Head of caudate nucleus (tissue), 42 donors: ENCODE data around the gene SRRM1.
A peak's percentile ranks its signal among the peaks of the same experiment; 100 is the strongest.
"Not testable (repeated sequence)": the region's sequence is repeated elsewhere in the genome, so short reads cannot be mapped to it uniquely, and the experiment has no call there.

Experiments used
- DNase-seq, 42 donors: peaks; one replicate each; pipeline versions ENCODE4 v3.0.0 to v3.0.0-alpha.2; 2020 to 2021; ENCODE audit warnings: mixed read lengths in 7 of 42
- intact Hi-C: fragments of 100-400 bp; cut with DNase I; formaldehyde crosslinking; loops from one replicate; pipeline ENCODE4 v1.15.0; 2022

SRRM1 gene

GRCh38 chr1:24639881-24640280, 3.2 kb upstream of the SRRM1 start:
- peak in 14 of 42 donors; percentile 22 to 70 (median 36) for DNase-seq
- intact Hi-C loops = loop anchor here (5.0 to 10.0 kb wide), 3 partner anchors 75 to 443 kb away; partner anchors contain the start of genes NIPAL3 and STPG1

- intact Hi-C loops = loop anchor here (5.0 to 10.0 kb wide), 2 partner anchors 75 to 443 kb away; no protein-coding TSS in a partner anchor
- no peak for DNase-seq
These were observed 2.8 kb upstream of the SRRM1 start for GRCh38 chr1:24640288-24640687.

- peak in 19 of 42 donors; percentile 8 to 60 (median 31) for DNase-seq
These were observed 1.4 kb upstream of the SRRM1 start for GRCh38 chr1:24641646-24642151.

GRCh38 chr1:24643363-24644099, 429 bp downstream of the SRRM1 start:
- peak in 6 of 42 donors; percentile 13 to 38 (median 28) for DNase-seq
- intact Hi-C loops = loop anchor here (5.0 to 10.0 kb wide), 2 partner anchors 71 to 446 kb away; no protein-coding TSS in a partner anchor

More at GRCh38 chr1:24641646-24642151, 1.4 kb upstream of the SRRM1 start:
- intact Hi-C loops = loop anchor here (5.0 to 10.0 kb wide), 2 partner anchors 73 to 444 kb away; no protein-coding TSS in a partner anchor

GRCh38 chr1:24644100-24644384, 940 bp downstream of the SRRM1 start:
- no peak for DNase-seq
- intact Hi-C loops = loop anchor here (5.0 to 10.0 kb wide), 2 partner anchors 71 to 447 kb away; no protein-coding TSS in a partner anchor

- no peak for DNase-seq
- intact Hi-C loops = loop anchor here (10.0 kb wide), 1 partner anchor 66 kb away; no protein-coding TSS in a partner anchor
These were observed 5.8 kb downstream of the SRRM1 start for GRCh38 chr1:24648919-24649318.

- DNase-seq = no peak
- intact Hi-C loops = no loop called here
These were observed 9.3 kb downstream of the SRRM1 start for GRCh38 chr1:24652382-24652781.

- DNase-seq = no peak
- intact Hi-C loops = no loop called here
These were observed 10.9 kb downstream of the SRRM1 start for GRCh38 chr1:24654010-24654409.

GRCh38 chr1:24656046-24656445, 12.9 kb downstream of the SRRM1 start:
- intact Hi-C loops = no loop called here
- DNase-seq = no peak

- intact Hi-C loops = no loop called here
- DNase-seq = no peak
These were observed 14.7 kb downstream of the SRRM1 start for GRCh38 chr1:24657781-24658180.

GRCh38 chr1:24659166-24659904, 16.2 kb downstream of the SRRM1 start:
- intact Hi-C loops = no loop called here

GRCh38 chr1:24659993-24660665, 17.0 kb downstream of the SRRM1 start:
- intact Hi-C loops = no loop called here
- peak in 9 of 42 donors; percentile 13 to 65 (median 40) for DNase-seq

More at GRCh38 chr1:24659166-24659904, 16.2 kb downstream of the SRRM1 start:
- no peak for DNase-seq

GRCh38 chr1:24664507-24665033, 21.5 kb downstream of the SRRM1 start:
- no peak for DNase-seq
- intact Hi-C loops = no loop called here

- DNase-seq = no peak
- intact Hi-C loops = no loop called here
These were observed 23.7 kb downstream of the SRRM1 start for GRCh38 chr1:24666794-24667193.

GRCh38 chr1:24671372-24671771, 28.3 kb downstream of the SRRM1 start:
- intact Hi-C loops, DNase-seq: not testable (repeated sequence)

- DNase-seq, intact Hi-C loops: not testable (repeated sequence)
These were observed 29.6 kb downstream of the SRRM1 start for GRCh38 chr1:24672686-24673085.

GRCh38 chr1:24673341-24673740, 30.2 kb downstream of the SRRM1 start:
- no peak for DNase-seq
- intact Hi-C loops = no loop called here

GRCh38 chr1:24678421-24678820, 35.3 kb downstream of the SRRM1 start:
- DNase-seq, intact Hi-C loops: not testable (repeated sequence)

GRCh38 chr1:24679725-24680124, 36.6 kb downstream of the SRRM1 start:
- intact Hi-C loops = no loop called here
- no peak for DNase-seq
